HG03378 (cell line): ENCODE data around the gene RUNX3.
"Not testable (repeated sequence)": the region's sequence is repeated elsewhere in the genome, so short reads cannot be mapped to it uniquely, and the experiment has no call there.

Experiments
- ATAC-seq: cut with Tn5 transposase; IDR thresholded peaks from one replicate; pipeline ENCODE4 v1.9.1; 2021; ENCODE audit warnings: mild to moderate bottlenecking, moderate library complexity; ENCODE audit not compliant: unreplicated experiment

Gene RUNX3

GRCh38 chr1:24915816-24916602, 14.1 kb downstream of the RUNX3 start:
- ATAC-seq = no peak

GRCh38 chr1:24914226-24915069, 15.6 kb downstream of the RUNX3 start:
- ATAC-seq = no peak

GRCh38 chr1:24913616-24914225, 16.4 kb downstream of the RUNX3 start:
- no peak for ATAC-seq

GRCh38 chr1:24913274-24913604, 16.8 kb downstream of the RUNX3 start:
- no peak for ATAC-seq

GRCh38 chr1:24912376-24913273, 17.5 kb downstream of the RUNX3 start:
- ATAC-seq = no peak

GRCh38 chr1:24911651-24912155, 18.4 kb downstream of the RUNX3 start:
- no peak for ATAC-seq

- no peak for ATAC-seq
Observed at GRCh38 chr1:24910751-24911650, 19.1 kb downstream of the RUNX3 start.

- ATAC-seq = no peak
Observed at GRCh38 chr1:24910210-24910609, 19.9 kb downstream of the RUNX3 start.

- no peak for ATAC-seq
Observed at GRCh38 chr1:24909388-24909898, 20.6 kb downstream of the RUNX3 start.

GRCh38 chr1:24908591-24909259, 21.4 kb downstream of the RUNX3 start:
- no peak for ATAC-seq

- ATAC-seq = not testable (repeated sequence)
Observed at GRCh38 chr1:24907587-24908294, 22.3 kb downstream of the RUNX3 start.

- no peak for ATAC-seq
Observed at GRCh38 chr1:24906760-24907490, 23.2 kb downstream of the RUNX3 start.

GRCh38 chr1:24905979-24906720, 23.9 kb downstream of the RUNX3 start:
- no peak for ATAC-seq

GRCh38 chr1:24905355-24905978, 24.6 kb downstream of the RUNX3 start:
- ATAC-seq = no peak

- no peak for ATAC-seq
Observed at GRCh38 chr1:24904731-24905354, 25.2 kb downstream of the RUNX3 start.
